Neural progenitor cell (in vitro differentiated cells): ENCODE results near the gene ZBTB46.

ENCODE experiments used
- EZH2 ChIP-seq: fragments of 200-600 bp; sonication (generic); IDR thresholded peaks from 2 replicates; pipeline ENCODE4 v1.6.1; 2017; ENCODE audit warnings: antibody characterized with exemption, mild to moderate bottlenecking, moderate library complexity
- TF ChIP-seq, protein P1 (sequence below): fragments of 200-600 bp; sonication (generic); IDR thresholded peaks from 2 replicates; pipeline ENCODE4 v1.5.1; 2017; ENCODE audit warnings: antibody characterized with exemption, mild to moderate bottlenecking

DNA sequence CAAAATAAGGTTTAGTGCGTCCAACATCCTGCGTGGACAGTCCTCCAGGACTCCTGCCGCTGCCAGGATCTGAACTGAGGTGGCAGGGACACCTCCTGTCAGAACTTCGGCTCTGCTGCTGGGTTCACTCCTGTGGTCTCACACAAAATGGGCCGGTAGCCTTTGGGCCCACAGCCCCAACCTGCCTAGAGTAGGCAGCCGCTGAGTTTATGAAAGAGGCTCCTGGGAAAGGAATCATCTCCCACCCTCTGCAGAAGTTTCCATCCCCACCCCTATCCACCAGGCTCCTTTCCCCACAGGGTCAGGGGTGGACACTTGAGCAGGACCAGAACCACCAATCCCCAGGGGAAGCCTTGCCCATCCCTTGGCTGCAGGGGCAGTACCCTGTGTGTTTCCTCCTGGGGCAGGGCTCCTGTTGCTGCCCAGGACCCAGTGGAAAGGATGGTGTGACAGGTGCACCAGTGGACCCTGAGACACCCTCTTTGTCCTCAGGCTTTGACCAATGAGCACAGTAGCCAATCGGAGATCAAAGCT is 28.2 kb upstream of the ZBTB46 start:
- TF ChIP-seq EZH2: no peak
- TF ChIP-seq, protein P1, sequence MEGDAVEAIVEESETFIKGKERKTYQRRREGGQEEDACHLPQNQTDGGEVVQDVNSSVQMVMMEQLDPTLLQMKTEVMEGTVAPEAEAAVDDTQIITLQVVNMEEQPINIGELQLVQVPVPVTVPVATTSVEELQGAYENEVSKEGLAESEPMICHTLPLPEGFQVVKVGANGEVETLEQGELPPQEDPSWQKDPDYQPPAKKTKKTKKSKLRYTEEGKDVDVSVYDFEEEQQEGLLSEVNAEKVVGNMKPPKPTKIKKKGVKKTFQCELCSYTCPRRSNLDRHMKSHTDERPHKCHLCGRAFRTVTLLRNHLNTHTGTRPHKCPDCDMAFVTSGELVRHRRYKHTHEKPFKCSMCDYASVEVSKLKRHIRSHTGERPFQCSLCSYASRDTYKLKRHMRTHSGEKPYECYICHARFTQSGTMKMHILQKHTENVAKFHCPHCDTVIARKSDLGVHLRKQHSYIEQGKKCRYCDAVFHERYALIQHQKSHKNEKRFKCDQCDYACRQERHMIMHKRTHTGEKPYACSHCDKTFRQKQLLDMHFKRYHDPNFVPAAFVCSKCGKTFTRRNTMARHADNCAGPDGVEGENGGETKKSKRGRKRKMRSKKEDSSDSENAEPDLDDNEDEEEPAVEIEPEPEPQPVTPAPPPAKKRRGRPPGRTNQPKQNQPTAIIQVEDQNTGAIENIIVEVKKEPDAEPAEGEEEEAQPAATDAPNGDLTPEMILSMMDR: no peak
